ENCODE measurements around the gene UBE2C.

GRCh38 chr20:45810191-45810970 is 2.1 kb upstream of the UBE2C start:
- TF ChIP-seq CTCF (IDR thresholded peaks at IDR 0.05 in 8 of 11, conservative IDR thresholded peaks at IDR 0.05 in 3 of 11) (no peak), POLR2A (IDR thresholded peaks at IDR 0.05) (no peak), POLR2AphosphoS5 (IDR thresholded peaks at IDR 0.05) (no peak)
